Endothelial cell (in vitro differentiated cells): ENCODE measurements around the gene GNAS. TPM values are rescaled to one million over a fixed set of nuclear protein-coding genes. Genes with fewer than 3 reads are reported as not detected.

ENCODE experiments used
- DNase-seq: peaks from one replicate; pipeline ENCODE4 v3.0.0; 2021; ENCODE audit warnings: low spot score
- H3K27ac Mint-ChIP-seq: one replicate; pipeline ENCODE4 v1.8.0; 2021; ENCODE audit warnings: mixed read lengths, inconsistent platforms; ENCODE audit not compliant: unreplicated experiment
- H3K27me3 Mint-ChIP-seq: one replicate; pipeline ENCODE4 v1.8.0; 2021; ENCODE audit warnings: mild to moderate bottlenecking, moderate library complexity, mixed read lengths, inconsistent platforms; ENCODE audit not compliant: unreplicated experiment
- H3K36me3 Mint-ChIP-seq: one replicate; pipeline ENCODE4 v1.8.0; 2021; ENCODE audit warnings: mild to moderate bottlenecking, low read depth, mixed read lengths, inconsistent platforms; ENCODE audit not compliant: unreplicated experiment
- H3K4me1 Mint-ChIP-seq: one replicate; pipeline ENCODE4 v1.8.0; 2021; ENCODE audit warnings: mild to moderate bottlenecking, mixed read lengths, inconsistent platforms; ENCODE audit not compliant: unreplicated experiment
- H3K4me3 Mint-ChIP-seq: one replicate; pipeline ENCODE4 v1.8.0; 2021; ENCODE audit warnings: mild to moderate bottlenecking, mixed read lengths, inconsistent platforms; ENCODE audit not compliant: unreplicated experiment
- H3K9me3 Mint-ChIP-seq: one replicate; pipeline ENCODE4 v1.8.0; 2021; ENCODE audit warnings: mixed read lengths, inconsistent platforms; ENCODE audit not compliant: unreplicated experiment
- CTCF ChIP-seq: fragments of 200-600 bp; sonication (generic); IDR thresholded peaks from one replicate; pipeline ENCODE4 v1.5.0; 2021; ENCODE audit warnings: antibody characterized with exemption; ENCODE audit not compliant: unreplicated experiment
- total RNA-seq: library from RNA; stranded (reverse); fragmentation: NEBNext Ultra II Directional; extraction: Animal tissue kit (Norgen Biotek cat#: 25700); gene quantifications from one replicate; pipeline ENCODE4 v1.2.1, GENCODE V29; 2021; ENCODE audit not compliant: unreplicated experiment

GNAS gene
- total RNA-seq, 1 donor from 2014 or later, result 1,989 TPM

GRCh38 chr20:58884966-58885365, 32.5 kb downstream of the GNAS start:
- H3K9me3 Mint-ChIP-seq, result no peaks in the 10 kb centered on the region
- H3K27ac Mint-ChIP-seq, result no peak overlapping the region
- peaks cover 4% of the 10 kb centered on the region for H3K27me3 Mint-ChIP-seq
- DNase-seq, result no peak
- no peak overlapping the region for H3K4me3 Mint-ChIP-seq
- no peak for TF ChIP-seq CTCF
- H3K4me1 Mint-ChIP-seq, result peaks cover 21% of the 10 kb centered on the region
- peaks cover 8% of the 10 kb centered on the region for H3K36me3 Mint-ChIP-seq

GRCh38 chr20:58886546-58886945, 34.0 kb downstream of the GNAS start:
- peaks cover 18% of the 10 kb centered on the region for H3K4me1 Mint-ChIP-seq

GRCh38 chr20:58888103-58888502, 35.6 kb downstream of the GNAS start:
- TF ChIP-seq CTCF, result no peak
- H3K4me1 Mint-ChIP-seq, result peaks cover 19% of the 10 kb centered on the region
- peaks cover 18% of the 10 kb centered on the region for H3K27me3 Mint-ChIP-seq
- H3K36me3 Mint-ChIP-seq, result peaks cover 13% of the 10 kb centered on the region
- peak overlapping the region; percentile 93 for H3K4me3 Mint-ChIP-seq
- DNase-seq, result no peak
- no peaks in the 10 kb centered on the region for H3K9me3 Mint-ChIP-seq
- peak overlapping the region; percentile 89 for H3K27ac Mint-ChIP-seq

More at GRCh38 chr20:58886546-58886945, 34.0 kb downstream of the GNAS start:
- Mint-ChIP-seq H3K27me3 (peaks cover 7% of the 10 kb centered on the region), H3K36me3 (peaks cover 8% of the 10 kb centered on the region), H3K9me3 (no peaks in the 10 kb centered on the region), H3K4me3 (no peak overlapping the region), H3K27ac (no peak overlapping the region)
- DNase-seq, result no peak
- TF ChIP-seq CTCF, result no peak

GRCh38 chr20:58888521-58889333, 36.2 kb downstream of the GNAS start:
- peak; percentile 68 for DNase-seq
- peak overlapping the region; percentile 93 for H3K4me3 Mint-ChIP-seq
- no peaks in the 10 kb centered on the region for H3K9me3 Mint-ChIP-seq
- peaks cover 18% of the 10 kb centered on the region for H3K27me3 Mint-ChIP-seq
- H3K36me3 Mint-ChIP-seq, result peaks cover 13% of the 10 kb centered on the region
- peak overlapping the region; percentile 89 for H3K27ac Mint-ChIP-seq
- no peak for TF ChIP-seq CTCF
- peaks cover 24% of the 10 kb centered on the region for H3K4me1 Mint-ChIP-seq

- no peak for DNase-seq
- H3K36me3 Mint-ChIP-seq, result peaks cover 13% of the 10 kb centered on the region
- no peak for TF ChIP-seq CTCF
- peaks cover 28% of the 10 kb centered on the region for H3K4me1 Mint-ChIP-seq
- H3K4me3 Mint-ChIP-seq, result peak overlapping the region; percentile 95
- peaks cover 18% of the 10 kb centered on the region for H3K27me3 Mint-ChIP-seq
- H3K27ac Mint-ChIP-seq, result peak overlapping the region; percentile 79
- H3K9me3 Mint-ChIP-seq, result no peaks in the 10 kb centered on the region
Observed at GRCh38 chr20:58889334-58889760, 36.8 kb downstream of the GNAS start.
